HS-5 (cell line): Measurements from ENCODE around the gene ACSM3.

ENCODE experiments used
- DNase-seq: peaks from one replicate; pipeline ENCODE4 v3.0.0-alpha.2; 2012; ENCODE audit warnings: low read depth

ACSM3 gene

DNA sequence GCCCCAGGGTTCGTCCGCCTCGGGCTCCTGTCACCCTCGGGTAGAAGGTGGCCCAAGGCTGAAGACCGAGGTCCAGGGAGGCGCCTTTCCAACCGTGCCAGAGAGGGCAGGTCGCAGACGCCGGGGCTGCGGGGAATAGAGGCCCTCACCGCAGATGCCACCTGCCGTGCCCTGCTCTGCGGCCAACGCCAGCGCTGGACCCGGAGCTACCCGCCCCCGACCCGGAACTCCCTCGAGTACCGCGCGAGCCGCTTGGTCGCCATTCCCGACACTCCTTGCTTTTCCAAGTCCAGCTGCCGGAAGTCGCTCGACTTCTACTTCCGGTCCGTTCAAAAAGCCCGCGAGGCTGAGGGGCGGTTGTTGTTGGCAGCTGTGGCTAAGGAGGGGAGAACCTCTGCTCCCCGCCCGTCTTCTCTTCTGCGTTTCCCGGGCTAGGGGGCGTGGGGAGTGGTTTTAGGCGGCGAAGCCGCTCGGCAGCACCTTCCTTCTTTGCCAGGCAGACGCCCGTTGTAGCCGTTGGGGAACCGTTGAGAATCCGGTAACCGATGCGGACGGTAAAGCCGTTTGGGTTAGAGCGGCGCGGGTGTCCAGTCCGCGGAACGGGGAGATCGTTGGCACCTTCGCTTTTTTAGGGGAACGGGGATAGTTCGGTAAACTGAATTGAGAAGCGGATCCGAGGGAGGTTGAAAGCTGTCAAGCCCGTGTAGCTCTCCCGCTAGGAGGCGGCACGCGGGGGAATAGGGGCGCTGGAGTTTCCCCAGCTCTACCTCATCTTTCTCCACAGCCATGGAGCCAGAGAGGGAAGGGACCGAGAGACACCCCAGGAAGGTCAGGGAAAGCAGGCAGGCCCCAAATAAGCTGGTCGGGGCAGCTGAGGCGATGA is 42.6 kb downstream of the ACSM3 start, which contains the start of the genes ERI2 and REXO5:
TSS of gene ERI2 (minus strand) at position 305 of the 883 bp plus-strand sequence. CDS start at position 263, 42 bp downstream.
TSS of gene REXO5 (plus strand) at position 360 of the 883 bp plus-strand sequence. CDS start at position 787, 427 bp downstream.
- peak; percentile 79 for DNase-seq

- no peak for DNase-seq
Measured at GRCh38 chr16:20807862-20808261, 44.0 kb downstream of the ACSM3 start.

DNA sequence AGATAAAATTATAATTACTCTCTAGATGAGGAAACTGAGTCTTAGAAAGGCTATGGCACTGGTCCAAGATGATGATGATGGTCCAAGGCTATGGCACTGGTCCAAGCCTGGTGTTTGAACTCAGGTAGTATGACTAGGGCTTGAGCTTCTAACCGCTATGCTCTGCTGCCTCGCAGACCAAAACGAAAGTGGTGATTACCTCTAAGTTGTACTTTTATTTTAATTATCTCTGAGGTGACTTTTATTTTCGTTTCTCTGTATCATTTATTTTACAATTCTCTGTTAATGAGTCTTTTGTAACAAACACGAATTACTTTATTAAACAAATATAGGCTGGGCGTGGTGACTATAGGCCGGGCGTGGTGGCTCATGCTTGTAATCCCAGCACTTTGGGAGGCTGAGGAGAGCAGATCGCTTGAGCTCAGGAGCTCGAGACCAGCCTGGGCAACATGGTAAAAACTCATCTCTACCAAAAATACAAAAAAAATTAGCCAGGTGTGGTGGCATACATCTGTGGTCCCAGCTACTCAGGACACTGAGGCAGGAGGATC is 48.1 kb downstream of the ACSM3 start:
- DNase-seq = no peak

DNA sequence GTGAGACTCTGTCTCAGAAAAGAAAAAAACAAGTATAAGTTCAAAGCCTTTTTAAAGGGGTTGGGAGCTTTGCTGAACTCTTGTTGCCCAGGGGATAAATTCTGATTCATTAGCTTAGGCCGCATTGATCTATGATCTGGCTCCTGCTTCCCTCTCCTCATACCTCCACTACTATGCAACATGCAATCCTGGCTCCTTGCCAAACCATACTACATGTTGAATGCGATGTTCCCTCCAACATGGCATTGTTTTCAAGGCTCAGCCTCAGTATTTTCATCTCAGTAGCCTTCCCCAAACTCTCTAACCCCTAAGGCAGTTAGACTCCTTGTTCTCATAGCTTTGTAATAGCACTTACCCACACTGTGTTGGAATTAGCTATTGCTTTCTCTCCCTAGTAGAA is 48.7 kb downstream of the ACSM3 start:
- DNase-seq = no peak

DNA sequence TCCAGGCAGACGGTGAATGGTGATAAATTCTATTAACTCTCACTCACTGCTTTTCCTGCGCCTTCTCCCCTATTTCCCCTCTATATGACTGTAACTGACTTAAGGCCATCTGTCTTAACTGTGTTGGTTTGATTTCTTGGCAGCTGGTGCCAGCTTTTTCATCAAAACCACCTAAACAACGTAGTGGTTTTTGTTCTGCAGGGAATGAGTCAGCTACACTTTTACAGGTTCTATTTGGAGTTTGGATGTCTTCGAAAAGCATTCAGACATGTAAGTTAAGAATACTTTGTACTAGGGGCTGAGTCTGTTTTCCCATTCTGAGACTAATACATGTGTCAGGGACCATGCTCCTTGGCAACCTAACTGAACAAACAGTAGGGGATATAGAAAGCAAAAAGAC is 51.0 kb downstream of the ACSM3 start:
- no peak for DNase-seq

DNA sequence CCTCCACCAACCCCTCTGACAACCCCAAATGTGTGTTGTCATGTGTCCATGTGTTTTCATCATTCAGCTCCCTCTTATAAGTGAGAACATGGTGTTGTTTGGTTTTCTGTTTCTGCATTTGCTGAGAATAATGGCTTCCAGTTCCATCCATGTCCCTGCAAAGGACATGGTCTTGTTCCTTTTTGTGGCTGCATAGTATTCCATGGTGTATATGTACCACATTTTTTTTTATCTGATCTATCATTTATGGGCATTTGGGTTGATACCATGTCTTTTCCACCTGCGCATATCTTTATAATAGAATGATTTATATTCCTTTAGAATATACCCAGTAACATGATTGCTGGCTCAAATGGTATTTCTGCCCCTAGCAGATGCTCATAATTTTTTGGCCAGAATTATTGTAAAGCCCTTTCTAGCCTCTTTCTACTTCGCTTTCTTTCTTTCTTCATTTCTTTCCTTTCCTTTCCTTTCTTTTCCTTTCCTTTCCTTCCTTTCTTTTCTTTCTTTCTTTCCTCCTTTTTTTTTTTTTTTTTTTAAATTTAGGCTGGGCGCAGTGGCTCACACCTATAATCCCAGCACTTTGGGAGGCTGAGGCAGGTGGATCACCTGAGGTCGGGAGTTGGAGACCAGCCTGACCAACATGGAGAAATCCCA is 55.2 kb downstream of the ACSM3 start:
- DNase-seq = no peak

DNA sequence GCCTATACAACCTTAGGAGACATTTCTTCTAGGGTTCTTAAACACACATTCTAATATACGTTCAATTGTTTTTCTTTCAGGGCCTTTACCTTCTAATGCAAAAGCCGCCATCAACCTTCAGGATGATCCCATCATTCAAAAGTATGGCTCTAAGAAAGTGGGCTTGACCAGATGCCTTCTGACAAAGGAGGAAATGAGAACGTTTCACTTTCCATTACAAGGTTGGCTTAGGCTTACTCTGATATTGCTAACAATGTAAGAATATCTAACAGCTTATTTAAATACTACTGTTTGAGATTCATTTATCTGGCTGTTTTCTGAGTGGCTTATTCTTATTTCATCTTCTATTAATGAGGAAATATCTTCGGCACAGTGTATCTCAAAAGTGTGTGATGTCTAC is 57.9 kb downstream of the ACSM3 start:
- DNase-seq = no peak

- DNase-seq = no peak
Measured at GRCh38 chr16:20822521-20823325, 58.9 kb downstream of the ACSM3 start.

GRCh38 chr16:20826039-20826566 is 62.3 kb downstream of the ACSM3 start:
- no peak for DNase-seq

GRCh38 chr16:20829536-20829935 is 65.7 kb downstream of the ACSM3 start:
- DNase-seq = no peak

- DNase-seq = no peak
Measured at GRCh38 chr16:20830372-20830771, 66.6 kb downstream of the ACSM3 start.

GRCh38 chr16:20833086-20833485 is 69.3 kb downstream of the ACSM3 start:
- DNase-seq = no peak

DNA sequence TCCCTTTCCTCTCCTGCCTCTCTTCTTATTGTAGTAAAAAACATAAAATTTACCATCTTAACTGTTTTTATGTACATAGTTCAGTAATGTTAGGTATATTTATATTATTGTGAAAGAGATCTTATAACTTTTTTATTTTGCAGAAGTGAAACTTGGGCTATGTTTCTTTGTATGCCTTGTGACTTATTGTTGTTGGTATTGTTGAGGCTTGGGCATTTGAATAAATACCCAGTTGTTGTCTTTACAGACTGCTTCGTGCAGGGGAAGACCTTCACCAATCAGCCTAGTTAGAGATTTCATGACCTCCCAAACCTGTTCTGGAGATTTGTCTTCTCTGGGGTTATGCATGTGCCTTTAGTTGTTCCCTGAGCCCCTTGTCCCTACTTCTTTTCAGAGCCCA is 74.4 kb downstream of the ACSM3 start:
- no peak for DNase-seq

DNA sequence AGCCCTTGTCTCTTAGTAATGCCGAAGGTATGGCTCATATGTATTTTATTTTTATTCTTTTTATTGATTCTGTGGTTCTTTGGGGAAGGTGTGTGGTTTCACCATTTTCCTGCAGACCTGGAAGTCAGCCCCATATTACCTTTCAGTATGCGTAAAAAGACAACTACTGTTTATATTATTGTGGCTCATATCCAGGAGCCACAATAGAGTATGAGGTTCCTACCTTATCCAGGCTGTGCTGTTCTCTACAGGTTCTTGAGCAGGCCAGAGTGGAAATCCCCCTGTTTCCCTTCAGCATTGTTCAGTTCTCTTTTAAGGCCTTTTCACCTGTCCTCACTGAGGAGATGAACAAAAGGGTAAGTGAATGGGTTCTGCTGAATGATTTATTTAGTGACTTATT is 75.7 kb downstream of the ACSM3 start:
- DNase-seq = no peak

DNA sequence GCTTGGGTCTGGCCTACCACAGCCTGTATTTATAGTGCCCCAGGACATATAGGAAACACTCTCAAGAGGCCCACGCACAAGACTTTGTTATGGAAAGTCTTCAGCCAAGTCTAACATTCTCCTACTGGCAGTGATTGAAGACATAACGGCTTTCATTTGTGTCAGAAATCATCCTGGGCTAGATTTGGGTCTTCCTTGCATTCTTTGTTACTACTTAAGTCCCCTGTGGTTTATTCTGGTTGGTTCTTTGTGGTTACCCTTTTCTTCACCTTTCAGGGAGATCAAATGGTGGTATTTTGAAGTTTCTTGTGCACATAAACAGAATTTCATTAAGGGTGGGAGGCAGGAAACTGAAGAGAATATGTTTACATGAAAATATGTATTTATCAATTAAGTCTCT is 80.2 kb downstream of the ACSM3 start:
- no peak for DNase-seq

DNA sequence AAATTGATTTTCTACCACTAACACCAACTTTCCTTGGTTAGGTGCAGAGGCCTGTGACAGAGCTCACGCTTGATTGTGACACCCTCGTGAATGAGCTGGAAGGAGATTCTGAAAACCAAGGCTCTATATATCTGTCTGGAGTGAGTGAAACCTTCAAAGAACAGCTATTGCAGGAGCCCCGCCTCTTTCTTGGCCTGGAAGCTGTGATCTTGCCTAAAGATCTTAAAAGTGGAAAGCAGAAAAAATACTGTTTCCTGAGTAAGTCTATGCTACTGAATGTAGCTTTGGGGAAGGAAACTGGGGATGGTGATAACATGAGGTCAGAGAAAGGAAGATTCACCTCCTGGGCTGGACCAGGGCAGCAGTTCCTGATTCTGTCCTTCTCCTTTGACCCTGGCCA is 80.8 kb downstream of the ACSM3 start:
- no peak for DNase-seq

- no peak for DNase-seq
Measured at GRCh38 chr16:20846030-20846429, 82.2 kb downstream of the ACSM3 start.

DNA sequence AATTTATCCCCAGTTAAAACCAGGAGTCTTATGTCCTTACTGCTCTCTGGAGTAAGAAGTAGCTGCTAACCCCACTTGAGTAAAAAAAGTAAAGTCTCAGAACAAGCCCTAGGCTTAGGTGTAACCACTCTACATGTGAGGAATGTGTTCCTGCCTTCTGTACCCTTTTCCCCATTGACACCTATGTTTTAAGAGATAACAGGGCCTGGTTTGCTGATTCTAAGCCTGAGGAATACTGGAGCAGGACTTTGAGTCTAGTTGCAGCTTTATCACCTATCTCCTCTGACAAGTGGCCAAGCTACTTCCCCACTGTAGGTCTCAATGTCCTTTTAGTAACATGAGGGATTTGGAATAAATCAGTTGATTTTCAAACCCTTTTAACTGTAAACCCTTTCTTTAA is 82.7 kb downstream of the ACSM3 start:
- no peak for DNase-seq
